Astrocyte (in vitro differentiated cells and primary cell): ENCODE results near the gene NFIL3.

Experiments used
- EZH2 ChIP-seq: IDR thresholded peaks from 2 replicates; pipeline ENCODE4 v1.6.1; 2012; ENCODE audit warnings: mild to moderate bottlenecking, low read length, inconsistent platforms; ENCODE audit not compliant: insufficient read depth
- TF ChIP-seq, protein P1 (sequence below): IDR thresholded peaks from 2 replicates; pipeline ENCODE4 v1.5.1; 2011; ENCODE audit warnings: low read depth, mild to moderate bottlenecking, inconsistent platforms, low read length, moderate library complexity; ENCODE audit not compliant: insufficient read depth

DNA sequence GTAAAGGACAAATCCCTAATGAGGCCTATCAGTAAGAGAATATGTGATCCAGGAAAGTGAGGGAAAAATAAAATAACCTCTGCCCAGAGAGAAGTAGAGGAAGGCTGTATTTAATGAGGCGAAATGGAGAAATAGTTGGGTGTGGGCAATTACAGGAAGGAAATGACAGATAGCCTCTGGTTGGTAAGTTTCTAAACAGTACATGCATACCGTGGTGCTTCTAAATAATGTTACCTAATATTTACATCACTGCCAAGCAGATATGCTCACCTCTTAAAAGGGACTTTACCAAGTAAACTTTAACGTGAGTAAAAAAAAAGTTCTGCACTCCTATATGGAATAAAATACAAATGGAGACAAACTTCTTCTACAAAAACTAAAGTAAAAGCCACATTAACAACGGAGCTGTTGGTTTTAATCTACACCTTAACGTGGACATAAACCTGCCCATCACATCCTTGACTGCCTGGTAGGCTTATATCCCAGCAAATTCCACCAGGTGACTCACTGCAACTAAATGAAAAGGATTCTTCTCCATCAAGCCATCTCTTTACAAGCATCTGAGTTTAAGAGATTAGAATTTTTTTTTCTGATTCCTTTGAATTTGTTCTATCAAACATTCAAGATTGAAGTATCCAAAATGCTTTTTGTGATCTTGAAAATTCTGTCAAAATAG is 12.4 kb downstream of the NFIL3 start:
- TF ChIP-seq, protein P1, sequence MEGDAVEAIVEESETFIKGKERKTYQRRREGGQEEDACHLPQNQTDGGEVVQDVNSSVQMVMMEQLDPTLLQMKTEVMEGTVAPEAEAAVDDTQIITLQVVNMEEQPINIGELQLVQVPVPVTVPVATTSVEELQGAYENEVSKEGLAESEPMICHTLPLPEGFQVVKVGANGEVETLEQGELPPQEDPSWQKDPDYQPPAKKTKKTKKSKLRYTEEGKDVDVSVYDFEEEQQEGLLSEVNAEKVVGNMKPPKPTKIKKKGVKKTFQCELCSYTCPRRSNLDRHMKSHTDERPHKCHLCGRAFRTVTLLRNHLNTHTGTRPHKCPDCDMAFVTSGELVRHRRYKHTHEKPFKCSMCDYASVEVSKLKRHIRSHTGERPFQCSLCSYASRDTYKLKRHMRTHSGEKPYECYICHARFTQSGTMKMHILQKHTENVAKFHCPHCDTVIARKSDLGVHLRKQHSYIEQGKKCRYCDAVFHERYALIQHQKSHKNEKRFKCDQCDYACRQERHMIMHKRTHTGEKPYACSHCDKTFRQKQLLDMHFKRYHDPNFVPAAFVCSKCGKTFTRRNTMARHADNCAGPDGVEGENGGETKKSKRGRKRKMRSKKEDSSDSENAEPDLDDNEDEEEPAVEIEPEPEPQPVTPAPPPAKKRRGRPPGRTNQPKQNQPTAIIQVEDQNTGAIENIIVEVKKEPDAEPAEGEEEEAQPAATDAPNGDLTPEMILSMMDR, result no peak
- TF ChIP-seq EZH2, result no peak
